Spleen (tissue), 7 donors: ENCODE data around the gene CTDSPL.

Experiments used
- POLR2AphosphoS5 ChIP-seq, 3 donors: sonication (generic); formaldehyde crosslinking; IDR thresholded peaks; one replicate each; pipeline ENCODE4 v1.5.1; 2017; ENCODE audit warnings: antibody characterized with exemption in 3 of 3
- TF ChIP-seq, protein P1 (sequence below), 11 experiments: fragments of 200-600 bp in 7 of 11; fragments of 450-650 bp in 4 of 11; sonication (generic) in 4 of 11; IDR thresholded peaks in 8 of 11; conservative IDR thresholded peaks in 3 of 11; 1 replicate in 7 of 11; 2 replicates in 4 of 11; pipeline versions ENCODE4 v1.4.0 to v1.8.0; 2016 to 2021; ENCODE audit warnings: antibody characterized with exemption in 11 of 11, inconsistent platforms in 4 of 11, mild to moderate bottlenecking in 1 of 11
- donor health status: DM: no; HTN: no; CAD: no; lungs with moderate emphysema.
- donor health status: DM: no; HTN: no; CAD: no.
- donor health status: DM: no; HTN: no; CAD: no.

DNA sequence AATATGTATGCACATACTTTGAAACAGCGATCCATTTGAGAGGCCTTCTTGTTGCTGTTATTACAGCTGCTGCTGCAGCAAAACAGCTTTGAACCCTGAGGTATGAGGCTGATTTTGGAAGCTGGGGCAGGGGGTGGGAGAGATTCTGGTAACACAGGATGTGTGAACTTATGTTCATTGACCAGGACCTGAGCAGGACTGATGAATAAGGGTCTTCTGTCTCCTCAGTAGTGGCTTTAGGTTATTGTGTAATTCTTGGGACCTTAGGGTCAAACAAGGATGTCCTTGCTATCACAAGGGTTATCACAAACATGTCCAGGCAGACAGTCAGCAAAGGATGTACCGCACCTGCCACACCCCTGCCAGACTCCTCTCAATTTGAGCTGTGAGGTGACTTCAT, 41.6 kb downstream of the CTDSPL start:
- TF ChIP-seq POLR2AphosphoS5 (IDR thresholded peaks at IDR 0.05), result no peak
- TF ChIP-seq, protein P1, sequence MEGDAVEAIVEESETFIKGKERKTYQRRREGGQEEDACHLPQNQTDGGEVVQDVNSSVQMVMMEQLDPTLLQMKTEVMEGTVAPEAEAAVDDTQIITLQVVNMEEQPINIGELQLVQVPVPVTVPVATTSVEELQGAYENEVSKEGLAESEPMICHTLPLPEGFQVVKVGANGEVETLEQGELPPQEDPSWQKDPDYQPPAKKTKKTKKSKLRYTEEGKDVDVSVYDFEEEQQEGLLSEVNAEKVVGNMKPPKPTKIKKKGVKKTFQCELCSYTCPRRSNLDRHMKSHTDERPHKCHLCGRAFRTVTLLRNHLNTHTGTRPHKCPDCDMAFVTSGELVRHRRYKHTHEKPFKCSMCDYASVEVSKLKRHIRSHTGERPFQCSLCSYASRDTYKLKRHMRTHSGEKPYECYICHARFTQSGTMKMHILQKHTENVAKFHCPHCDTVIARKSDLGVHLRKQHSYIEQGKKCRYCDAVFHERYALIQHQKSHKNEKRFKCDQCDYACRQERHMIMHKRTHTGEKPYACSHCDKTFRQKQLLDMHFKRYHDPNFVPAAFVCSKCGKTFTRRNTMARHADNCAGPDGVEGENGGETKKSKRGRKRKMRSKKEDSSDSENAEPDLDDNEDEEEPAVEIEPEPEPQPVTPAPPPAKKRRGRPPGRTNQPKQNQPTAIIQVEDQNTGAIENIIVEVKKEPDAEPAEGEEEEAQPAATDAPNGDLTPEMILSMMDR (IDR thresholded peaks at IDR 0.05 in 8 of 11, conservative IDR thresholded peaks at IDR 0.05 in 3 of 11), result no peak
